Activated naive CD8-positive, alpha-beta T cell treated with anti-CD3 and anti-CD28 coated beads for 36 hours (primary cell): ENCODE results near the gene LRRC74B. TPM values are rescaled to one million over a fixed set of nuclear protein-coding genes. Genes with fewer than 3 reads are reported as not detected.
"Not testable (repeated sequence)": the region's sequence is repeated elsewhere in the genome, so short reads cannot be mapped to it uniquely, and the experiment has no call there.

Source experiments
- DNase-seq: peaks from one replicate; pipeline ENCODE4 v3.0.0; 2021
- H3K27ac Mint-ChIP-seq: one replicate; pipeline ENCODE4 v1.8.0; 2022; ENCODE audit warnings: mild to moderate bottlenecking, moderate library complexity, mixed read lengths
- H3K27me3 Mint-ChIP-seq: one replicate; pipeline ENCODE4 v1.8.0; 2022; ENCODE audit warnings: mild to moderate bottlenecking, mixed read lengths
- H3K36me3 Mint-ChIP-seq: one replicate; pipeline ENCODE4 v1.8.0; 2021; ENCODE audit warnings: mild to moderate bottlenecking, mixed read lengths
- H3K4me1 Mint-ChIP-seq: one replicate; pipeline ENCODE4 v1.8.0; 2021; ENCODE audit warnings: mixed read lengths
- H3K4me3 Mint-ChIP-seq: one replicate; pipeline ENCODE4 v1.8.0; 2022; ENCODE audit warnings: mild to moderate bottlenecking, moderate library complexity, mixed read lengths
- H3K9me3 Mint-ChIP-seq: one replicate; pipeline ENCODE4 v1.8.0; 2022; ENCODE audit warnings: mixed read lengths
- total RNA-seq, 2 experiments: library from RNA; stranded (reverse); gene quantifications; one replicate each; pipeline ENCODE4 v1.2.3, GENCODE V29; 2021

LRRC74B gene, protein sequence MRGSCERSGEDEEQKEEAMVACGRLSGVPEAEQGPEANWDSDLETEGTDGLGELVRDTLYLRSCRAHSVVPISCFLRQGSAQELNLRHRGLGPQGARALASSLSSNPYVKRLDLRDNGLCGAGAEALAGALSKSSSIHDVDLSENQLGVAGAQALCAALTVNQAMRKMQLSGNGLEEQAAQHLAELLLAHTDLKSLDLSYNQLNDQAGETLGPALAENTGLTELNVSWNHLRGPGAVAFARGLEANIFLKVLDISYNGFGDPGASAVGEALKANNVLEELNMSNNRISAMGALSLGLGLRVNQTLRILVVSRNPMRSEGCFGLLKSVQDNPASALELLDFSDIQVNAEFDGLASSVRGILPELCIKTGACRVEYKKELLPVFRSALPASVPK
- total RNA-seq = not detected

DNA sequence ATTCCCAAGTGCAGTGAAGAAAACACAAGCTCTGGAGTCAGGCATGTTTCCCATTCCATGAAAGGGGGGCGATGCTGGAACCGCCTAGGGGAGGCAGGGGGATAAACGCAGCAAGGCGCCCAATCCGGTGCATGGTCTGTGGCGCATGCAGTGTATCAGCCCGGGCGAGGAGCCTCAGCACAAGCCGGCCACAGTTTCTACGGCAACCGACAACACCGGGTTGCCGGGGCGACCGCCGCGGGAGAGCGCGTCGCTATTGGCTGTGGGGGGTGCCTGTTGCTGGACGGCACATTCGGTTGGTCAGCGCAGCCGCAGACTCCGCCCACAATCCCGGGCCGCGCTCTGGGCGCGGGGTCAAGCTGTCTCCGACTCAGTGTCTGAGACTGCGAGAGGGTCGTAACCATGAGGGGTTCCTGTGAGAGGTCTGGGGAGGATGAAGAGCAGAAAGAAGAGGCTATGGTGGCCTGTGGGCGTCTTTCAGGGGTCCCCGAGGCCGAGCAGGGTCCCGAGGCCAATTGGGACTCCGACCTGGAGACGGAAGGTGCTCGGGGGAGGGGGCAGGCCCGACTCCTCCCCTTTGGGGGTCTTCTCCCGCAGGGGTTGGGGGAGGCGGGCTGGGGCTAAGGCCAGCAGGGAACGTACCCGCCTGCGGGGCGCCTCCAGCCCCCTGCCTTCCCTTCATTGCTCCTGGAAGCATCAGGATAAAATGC lies at the start of gene LRRC74B:
Gene LRRC74B, plus strand, starts transcription at position 362 of the 710 bp plus-strand sequence. Its CDS starts 41 bp downstream, at position 403.
- peaks cover 15% of the 10 kb centered on the region for H3K4me1 Mint-ChIP-seq
- peaks cover 37% of the 10 kb centered on the region for H3K27me3 Mint-ChIP-seq
- no peaks in the 10 kb centered on the region for H3K9me3 Mint-ChIP-seq
- H3K4me3 Mint-ChIP-seq = peak within 1 kb of the TSS; percentile 68
- no peaks in the 10 kb centered on the region for H3K36me3 Mint-ChIP-seq
- peak; percentile 85 for DNase-seq
- H3K27ac Mint-ChIP-seq = peak within 1 kb of the TSS; percentile 39

DNA sequence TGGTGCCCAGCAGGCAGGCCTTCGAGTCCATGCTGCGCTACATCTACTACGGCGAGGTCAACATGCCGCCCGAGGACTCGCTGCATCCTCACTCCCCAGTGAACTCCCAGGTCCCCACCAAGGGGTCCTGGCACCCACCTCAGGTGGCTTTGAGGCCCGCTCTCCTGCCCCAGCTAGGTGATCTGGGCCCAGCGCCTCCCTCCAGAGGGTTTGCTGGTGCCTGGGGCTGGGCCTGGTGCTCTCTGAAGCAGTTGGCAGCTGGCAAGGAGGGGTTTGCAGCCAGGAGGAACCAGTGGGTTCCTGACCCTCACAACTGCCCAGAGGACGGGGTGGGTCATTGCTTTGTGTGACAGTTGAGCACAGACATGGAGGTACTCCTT lies 49.7 kb upstream of the LRRC74B start:
- H3K36me3 Mint-ChIP-seq = peaks cover 6% of the 10 kb centered on the region
- H3K27ac Mint-ChIP-seq = no peak overlapping the region

DNA sequence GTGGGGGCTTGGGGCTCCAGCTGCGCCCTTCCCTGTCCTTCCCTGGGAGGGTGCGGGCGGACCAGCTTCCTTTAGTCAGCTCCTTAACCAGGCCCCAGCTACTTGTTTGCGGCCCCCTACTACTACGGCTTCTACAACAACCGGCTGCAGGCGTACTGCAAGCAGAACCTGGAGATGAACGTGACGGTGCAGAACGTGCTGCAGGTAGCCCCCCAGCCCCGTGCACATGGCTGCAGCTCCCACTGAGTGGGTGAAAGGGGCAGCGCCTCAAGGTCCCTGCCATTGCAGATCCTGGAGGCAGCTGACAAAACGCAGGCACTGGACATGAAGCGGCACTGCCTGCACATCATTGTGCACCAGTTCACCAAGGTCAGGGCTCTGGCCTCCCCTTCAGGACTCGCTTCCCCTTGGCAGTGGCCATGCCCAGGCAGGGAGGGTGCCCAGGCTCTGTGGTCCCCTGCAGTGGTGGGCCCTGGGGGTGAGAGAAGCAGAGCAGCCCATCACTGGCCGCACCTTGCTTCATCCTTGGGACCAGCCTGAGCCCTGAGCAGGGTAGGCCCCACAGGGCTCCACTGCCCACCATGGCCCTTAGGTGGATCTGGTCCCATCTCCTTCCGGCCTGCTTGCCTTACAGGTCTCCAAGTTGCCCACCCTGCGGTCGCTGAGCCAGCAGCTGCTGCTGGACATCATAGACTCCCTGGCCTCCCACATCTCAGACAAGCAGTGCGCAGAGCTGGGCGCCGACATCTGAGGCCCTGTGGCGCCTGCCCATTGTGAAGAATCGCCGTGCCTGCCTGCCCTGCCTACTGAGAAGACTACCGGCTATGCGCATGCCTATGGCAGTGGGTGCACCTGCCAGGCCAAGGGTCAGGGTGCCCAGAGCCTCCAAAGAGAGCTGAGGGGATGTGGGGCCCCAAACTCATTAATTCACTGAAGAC lies 48.9 kb upstream of the LRRC74B start:
- no peaks in the 10 kb centered on the region for H3K27me3 Mint-ChIP-seq
- no peak for DNase-seq
- peaks cover 12% of the 10 kb centered on the region for H3K4me1 Mint-ChIP-seq
- peaks cover 9% of the 10 kb centered on the region for H3K36me3 Mint-ChIP-seq
- H3K27ac Mint-ChIP-seq = peak overlapping the region; percentile 19
- H3K4me3 Mint-ChIP-seq = no peak overlapping the region
- no peaks in the 10 kb centered on the region for H3K9me3 Mint-ChIP-seq

More for the DNA sequence above, 49.7 kb upstream of the LRRC74B start:
- Mint-ChIP-seq H3K9me3 (no peaks in the 10 kb centered on the region), H3K4me1 (peaks cover 9% of the 10 kb centered on the region), H3K27me3 (no peaks in the 10 kb centered on the region), H3K4me3 (no peak overlapping the region)
- DNase-seq = no peak

DNA sequence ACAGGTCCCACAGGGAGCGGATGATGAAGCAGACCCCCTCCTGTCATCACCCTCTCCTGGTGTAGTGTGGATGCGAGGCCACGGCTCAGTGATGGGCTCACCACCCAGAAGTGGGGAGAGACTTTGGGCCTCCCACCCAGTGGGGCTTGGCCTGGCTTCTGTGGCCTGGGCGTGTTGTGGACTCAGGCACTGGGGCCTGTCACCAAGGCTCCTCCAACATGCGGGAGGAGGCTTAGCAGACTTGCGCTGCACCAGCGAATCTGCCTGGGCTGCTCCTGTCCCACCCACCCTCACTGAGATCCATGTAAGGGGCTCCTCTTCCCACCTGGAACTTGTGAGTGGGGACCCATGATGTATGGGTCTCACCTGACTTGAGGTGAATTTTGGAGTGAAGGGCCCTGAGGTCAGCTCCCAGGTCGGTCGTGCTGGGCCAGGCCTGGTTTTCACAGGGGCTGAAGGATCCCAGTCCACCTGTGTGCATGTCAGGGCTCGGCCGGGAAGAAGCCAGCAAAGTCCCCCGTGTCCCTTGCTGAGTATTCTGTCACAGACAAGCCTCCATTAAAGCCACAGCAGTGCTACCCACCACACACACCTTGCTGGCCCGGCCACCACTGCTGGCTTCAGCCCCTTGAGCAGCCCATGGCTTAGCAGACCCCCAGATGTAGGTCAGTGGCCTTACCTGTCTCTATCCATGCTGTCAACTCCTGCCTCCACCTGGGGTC lies 48.0 kb upstream of the LRRC74B start:
- no peak overlapping the region for H3K4me3 Mint-ChIP-seq
- H3K27ac Mint-ChIP-seq = peak overlapping the region; percentile 19
- peaks cover 9% of the 10 kb centered on the region for H3K36me3 Mint-ChIP-seq
- no peaks in the 10 kb centered on the region for H3K9me3 Mint-ChIP-seq
- H3K4me1 Mint-ChIP-seq = peaks cover 12% of the 10 kb centered on the region
- no peak for DNase-seq
- H3K27me3 Mint-ChIP-seq = no peaks in the 10 kb centered on the region

DNA sequence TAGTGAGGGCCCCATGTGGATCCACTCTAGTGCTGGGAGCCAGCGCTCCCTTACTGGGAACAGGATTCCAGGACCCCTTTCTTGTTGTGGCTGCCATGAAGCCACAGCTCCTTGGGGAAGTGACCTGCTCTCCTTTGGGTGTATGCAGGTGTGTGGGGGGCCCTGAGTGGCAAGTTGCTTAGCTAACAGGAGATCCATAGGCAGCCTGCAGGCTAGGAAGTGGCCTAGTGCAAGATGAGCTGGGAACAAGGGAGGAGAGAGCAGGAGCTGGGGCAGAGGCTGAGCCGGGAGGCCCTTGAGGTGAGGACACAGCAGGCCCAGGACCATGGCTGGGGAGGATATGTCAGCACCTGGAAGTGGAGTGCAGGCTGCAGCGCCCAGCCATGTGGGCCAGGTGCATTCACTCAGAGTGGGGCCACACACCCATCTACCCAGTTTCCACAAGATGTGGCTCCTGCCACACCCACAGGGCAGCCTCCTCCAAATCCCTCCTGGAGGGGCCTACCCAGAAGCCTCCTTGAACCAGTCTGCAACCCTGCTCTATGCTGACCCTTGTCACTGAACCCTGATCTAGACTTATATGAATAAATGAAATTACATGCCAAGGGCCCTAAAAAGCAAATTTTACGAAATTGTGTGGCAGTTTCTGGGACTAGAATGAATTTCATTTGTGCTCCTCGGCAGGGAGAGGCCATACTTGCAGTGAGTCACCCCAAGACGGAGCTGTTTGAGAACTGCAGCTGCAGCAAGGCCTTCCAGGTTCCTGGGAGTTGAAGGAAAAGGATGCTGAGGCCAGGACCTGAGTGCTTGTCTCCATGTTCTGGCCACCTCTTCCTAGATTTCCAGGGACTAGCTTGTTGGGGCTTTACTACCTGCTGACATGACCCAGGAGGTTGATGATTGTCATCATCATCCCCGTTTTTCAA lies 47.1 kb upstream of the LRRC74B start:
- no peak overlapping the region for H3K4me3 Mint-ChIP-seq
- peaks cover 14% of the 10 kb centered on the region for H3K4me1 Mint-ChIP-seq
- DNase-seq = no peak
- H3K27ac Mint-ChIP-seq = peak overlapping the region; percentile 16
- H3K36me3 Mint-ChIP-seq = peaks cover 9% of the 10 kb centered on the region
- H3K9me3 Mint-ChIP-seq = no peaks in the 10 kb centered on the region
- H3K27me3 Mint-ChIP-seq = no peaks in the 10 kb centered on the region

DNA sequence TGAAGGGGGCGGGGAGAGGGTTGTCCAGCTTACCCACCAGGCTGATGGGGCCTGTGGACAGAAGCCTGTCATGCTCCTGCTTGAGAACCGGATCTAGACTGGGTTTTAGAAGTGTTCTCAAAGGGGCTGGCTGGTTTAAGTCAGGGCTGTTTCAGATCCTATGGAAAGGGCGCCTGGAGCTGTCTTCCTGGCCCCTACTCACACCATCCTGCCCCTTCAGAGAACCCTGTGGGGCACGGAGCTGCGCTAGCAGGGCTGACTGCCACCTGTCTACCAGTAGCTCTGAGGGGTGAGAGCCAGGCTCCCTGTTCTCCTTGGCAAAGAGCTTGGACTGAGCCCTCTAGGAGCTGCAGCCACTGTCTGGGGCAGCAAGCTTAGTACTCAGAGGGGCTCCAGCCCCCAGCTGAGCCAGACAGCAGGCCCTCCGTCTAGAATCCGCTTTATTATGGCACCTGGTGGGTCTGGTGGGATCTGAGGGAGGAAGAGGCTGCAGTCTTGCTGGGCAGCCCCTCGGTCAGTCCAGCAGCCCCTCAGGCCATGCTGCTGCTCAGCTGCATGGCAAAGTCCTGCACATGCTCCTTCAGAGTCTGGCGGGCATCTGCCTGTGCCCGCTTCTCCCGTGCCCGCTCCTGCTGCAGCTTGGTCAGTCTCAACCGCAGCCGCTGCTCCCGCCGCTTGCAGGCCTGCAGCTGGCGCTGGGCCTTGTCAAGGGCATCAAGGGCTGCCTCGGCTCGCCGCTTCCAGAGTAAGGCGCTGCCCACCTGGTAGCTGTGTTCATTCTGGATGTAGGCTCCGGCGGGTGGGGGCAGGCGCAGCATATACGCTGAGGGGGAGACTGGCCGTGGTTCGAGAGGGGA lies 46.2 kb upstream of the LRRC74B start:
- H3K27me3 Mint-ChIP-seq = no peaks in the 10 kb centered on the region
- no peaks in the 10 kb centered on the region for H3K9me3 Mint-ChIP-seq
- H3K4me3 Mint-ChIP-seq = peak overlapping the region; percentile 95
- DNase-seq = no peak
- peaks cover 12% of the 10 kb centered on the region for H3K36me3 Mint-ChIP-seq
- H3K4me1 Mint-ChIP-seq = peaks cover 18% of the 10 kb centered on the region
- H3K27ac Mint-ChIP-seq = peak overlapping the region; percentile 99

DNA sequence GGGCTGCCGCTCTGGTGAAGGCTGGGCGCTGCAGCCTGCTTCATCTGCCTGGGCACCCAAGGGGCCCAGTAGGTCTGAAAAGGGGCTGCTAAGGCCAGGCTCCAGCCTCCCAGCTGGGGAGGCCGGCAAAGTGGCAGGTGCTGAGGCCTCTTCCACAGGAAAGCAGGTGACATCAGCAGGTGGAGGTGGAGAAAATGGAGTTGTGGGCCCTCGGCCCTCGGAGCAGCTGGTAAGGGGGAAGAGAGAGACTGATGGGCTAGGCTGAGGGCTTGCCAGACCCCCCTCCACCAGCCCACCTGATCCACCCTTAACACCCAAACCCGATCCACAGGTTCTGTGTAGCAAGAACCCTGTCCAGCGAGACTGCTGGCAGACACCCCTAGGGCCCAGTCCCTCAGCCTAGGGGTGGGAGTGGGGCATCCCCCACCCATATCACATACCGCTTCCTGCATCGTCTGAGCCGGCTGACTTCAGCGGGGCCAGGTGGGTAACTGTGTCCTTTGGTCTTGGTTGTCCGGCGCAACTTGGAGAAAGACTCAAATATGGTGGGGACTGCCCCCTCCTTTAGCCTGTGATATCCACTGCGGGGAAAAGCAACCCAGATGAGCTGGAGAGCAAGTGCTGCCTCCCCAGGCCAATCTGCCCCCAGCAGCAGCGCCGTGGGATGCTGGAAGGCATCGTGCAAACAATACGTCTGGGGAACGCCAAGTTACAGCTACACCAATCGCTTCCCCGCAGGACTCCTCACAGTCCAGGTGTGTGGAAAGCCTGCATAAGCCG lies 45.3 kb upstream of the LRRC74B start:
- Mint-ChIP-seq H3K4me1 (peaks cover 18% of the 10 kb centered on the region), H3K36me3 (peaks cover 11% of the 10 kb centered on the region), H3K27me3 (no peaks in the 10 kb centered on the region), H3K27ac (peak overlapping the region; percentile 99), H3K4me3 (peak overlapping the region; percentile 95), H3K9me3 (no peaks in the 10 kb centered on the region)
- DNase-seq = no peak

DNA sequence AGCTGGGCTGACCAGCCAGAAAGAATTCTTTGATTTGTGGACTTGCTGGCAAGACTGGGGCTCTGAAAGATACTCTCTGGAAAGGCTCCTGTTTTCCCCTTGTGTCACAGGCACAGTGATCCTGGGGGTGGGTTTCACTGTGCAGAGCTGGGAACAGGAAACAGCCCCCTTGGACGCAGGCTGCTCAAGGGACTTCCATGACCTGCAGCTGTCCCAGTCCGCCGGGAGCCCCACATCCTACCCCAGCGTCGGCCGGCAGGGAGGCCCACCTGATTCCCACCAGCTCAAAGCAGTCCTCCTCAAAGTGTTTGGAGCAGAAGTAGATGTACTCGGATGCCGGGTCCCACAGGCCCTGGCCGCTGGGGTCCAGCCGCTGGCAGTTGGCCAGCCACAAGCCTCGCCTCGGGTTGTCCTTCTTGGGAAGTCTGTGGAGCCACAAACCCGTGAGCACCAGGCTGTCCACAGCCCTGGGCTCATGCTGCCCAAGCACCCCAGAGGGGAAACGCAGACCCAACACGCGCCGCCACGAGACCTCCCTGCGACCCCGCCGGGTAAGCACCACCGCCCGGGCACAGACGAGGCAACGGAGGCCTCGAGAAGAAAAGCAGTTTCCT lies 44.7 kb upstream of the LRRC74B start:
- peaks cover 11% of the 10 kb centered on the region for H3K36me3 Mint-ChIP-seq
- DNase-seq = no peak
- peaks cover 18% of the 10 kb centered on the region for H3K4me1 Mint-ChIP-seq
- peak overlapping the region; percentile 99 for H3K27ac Mint-ChIP-seq
- H3K9me3 Mint-ChIP-seq = no peaks in the 10 kb centered on the region
- peak overlapping the region; percentile 95 for H3K4me3 Mint-ChIP-seq
- no peaks in the 10 kb centered on the region for H3K27me3 Mint-ChIP-seq

DNA sequence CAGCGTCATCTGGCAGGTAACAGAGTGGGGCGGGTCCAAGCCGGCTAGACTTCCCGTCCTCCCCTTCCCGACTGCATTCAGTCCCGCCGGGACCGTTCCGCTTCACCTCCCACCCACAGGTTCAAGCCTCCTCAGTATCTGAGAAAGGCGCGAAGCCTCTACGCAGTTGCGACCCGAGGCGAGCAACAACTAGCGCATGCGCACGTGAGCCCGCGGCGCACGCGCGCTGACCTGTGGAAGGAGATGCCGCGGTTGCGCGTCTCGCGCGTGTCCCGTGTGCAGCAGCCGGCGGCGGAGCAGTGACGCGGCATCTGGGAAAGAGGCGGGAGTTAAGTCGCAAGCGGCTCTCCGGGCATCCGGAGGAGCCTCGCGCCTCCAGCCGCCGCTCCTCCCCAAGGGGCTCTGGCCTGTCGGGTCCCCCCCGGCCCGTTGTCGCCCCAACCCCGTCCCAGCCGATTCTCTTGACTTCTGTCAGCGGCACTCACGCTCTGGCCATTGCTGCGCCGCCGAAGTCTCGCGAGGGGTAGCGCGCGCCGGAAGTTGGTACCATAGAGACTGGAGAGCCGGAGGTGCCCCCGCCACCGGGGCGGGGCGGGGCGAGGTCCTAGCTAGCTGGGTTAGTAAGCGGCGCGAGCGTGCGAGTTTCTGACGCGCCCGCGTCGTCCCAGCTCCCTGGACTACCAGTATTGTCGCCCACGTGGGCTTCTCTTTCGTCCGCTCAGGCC lies 44.0 kb upstream of the LRRC74B start, which contains the start of gene THAP7:
Gene THAP7, minus strand, starts transcription at position 518 of the 725 bp plus-strand sequence. Its CDS starts 207 bp downstream, at position 311.
- Mint-ChIP-seq H3K36me3 (peaks cover 11% of the 10 kb centered on the region), H3K4me1 (peaks cover 18% of the 10 kb centered on the region), H3K4me3 (peak within 1 kb of the TSS; percentile 95), H3K27me3 (no peaks in the 10 kb centered on the region), H3K9me3 (no peaks in the 10 kb centered on the region), H3K27ac (peak within 1 kb of the TSS; percentile 99)
- peak; percentile 97 for DNase-seq

DNA sequence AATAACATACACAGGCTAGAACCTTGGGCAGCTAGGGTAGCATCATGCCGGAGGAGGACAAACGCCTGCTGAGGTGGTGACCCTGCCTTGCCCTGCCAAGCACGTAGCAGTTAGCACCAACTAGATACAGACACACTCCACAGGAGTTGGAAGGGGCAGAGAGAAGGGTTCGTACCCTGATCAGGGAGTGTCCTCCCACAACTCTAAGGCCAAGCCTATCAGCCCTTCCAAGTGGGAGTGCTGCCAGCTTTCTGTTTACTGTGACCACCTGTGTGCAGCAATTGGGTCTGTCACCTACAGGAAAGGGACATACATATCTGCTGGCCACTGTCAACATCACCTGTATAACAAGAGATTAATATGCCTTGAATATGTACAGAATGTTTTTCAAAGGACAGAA lies 42.0 kb upstream of the LRRC74B start:
- Mint-ChIP-seq H3K4me3 (peak overlapping the region; percentile 95), H3K27me3 (no peaks in the 10 kb centered on the region), H3K27ac (no peak overlapping the region), H3K4me1 (peaks cover 13% of the 10 kb centered on the region), H3K9me3 (no peaks in the 10 kb centered on the region), H3K36me3 (peaks cover 10% of the 10 kb centered on the region)
- no peak for DNase-seq

DNA sequence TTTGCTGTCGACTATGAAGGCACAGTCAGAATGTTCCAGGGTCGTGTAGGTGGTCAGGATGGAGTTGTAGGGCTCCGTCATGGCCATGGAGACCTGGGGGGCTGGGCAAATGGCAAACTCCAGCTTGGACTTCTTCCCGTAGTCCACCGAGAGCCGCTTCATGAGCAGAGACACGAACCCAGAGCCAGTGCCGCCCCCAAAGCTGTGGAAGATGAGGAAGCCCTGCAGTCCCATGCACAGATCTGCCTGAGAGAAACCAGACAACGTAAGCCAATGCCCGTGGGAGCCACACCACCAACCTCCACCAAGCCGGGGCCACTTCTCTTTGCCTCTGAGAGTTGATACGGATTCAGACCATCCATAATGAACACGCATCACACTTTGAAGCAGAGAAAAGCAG lies 36.5 kb upstream of the LRRC74B start:
- not testable (repeated sequence) for H3K36me3 Mint-ChIP-seq, H3K9me3 Mint-ChIP-seq, H3K4me1 Mint-ChIP-seq, H3K4me3 Mint-ChIP-seq, DNase-seq, H3K27ac Mint-ChIP-seq, H3K27me3 Mint-ChIP-seq
